Kidney glomerular epithelial cell (primary cell): ENCODE results near the gene COQ4.

ENCODE experiments used
- DNase-seq: peaks from one replicate; lab custom pipeline; 2025; lab: John Stamatoyannopoulos, UW

The COQ4 gene

GRCh38 chr9:128340691-128341434, 18.2 kb downstream of the COQ4 start:
- no peak for DNase-seq

- peak; percentile 78 for DNase-seq
These were observed 18.8 kb downstream of the COQ4 start for GRCh38 chr9:128341435-128341849.

GRCh38 chr9:128342971-128343680, 20.5 kb downstream of the COQ4 start:
- DNase-seq: no peak

- DNase-seq: no peak
These were observed 21.2 kb downstream of the COQ4 start for GRCh38 chr9:128343855-128344254.

- no peak for DNase-seq
These were observed 22.4 kb downstream of the COQ4 start for GRCh38 chr9:128344931-128345605.

GRCh38 chr9:128349125-128349524, 26.5 kb downstream of the COQ4 start:
- DNase-seq: no peak

- DNase-seq: no peak
These were observed 27.1 kb downstream of the COQ4 start for GRCh38 chr9:128349772-128350171.

- no peak for DNase-seq
These were observed 32.8 kb downstream of the COQ4 start for GRCh38 chr9:128355451-128355850.

- no peak for DNase-seq
These were observed 35.5 kb downstream of the COQ4 start for GRCh38 chr9:128358090-128358489.

GRCh38 chr9:128358861-128359260, 36.2 kb downstream of the COQ4 start:
- DNase-seq: no peak

- no peak for DNase-seq
These were observed 38.2 kb downstream of the COQ4 start for GRCh38 chr9:128360826-128361225.

GRCh38 chr9:128361296-128361985, 38.8 kb downstream of the COQ4 start:
- no peak for DNase-seq

GRCh38 chr9:128361986-128362646, 39.5 kb downstream of the COQ4 start:
- peak; percentile 86 for DNase-seq

GRCh38 chr9:128362774-128363173, 40.1 kb downstream of the COQ4 start:
- DNase-seq: no peak

- no peak for DNase-seq
These were observed 42.9 kb downstream of the COQ4 start for GRCh38 chr9:128365525-128365924.

- DNase-seq: no peak
These were observed 46.5 kb downstream of the COQ4 start for GRCh38 chr9:128369024-128369706.

- no peak for DNase-seq
These were observed 47.7 kb downstream of the COQ4 start for GRCh38 chr9:128370367-128370751.

- DNase-seq: peak; percentile 92
These were observed 48.4 kb downstream of the COQ4 start, which contains the start of gene URM1 for GRCh38 chr9:128370752-128371629. TSS of gene URM1 (plus strand) at chr9:128371374. CDS start at chr9:128371381, 7 bp downstream.

GRCh38 chr9:128371630-128372117, 49.0 kb downstream of the COQ4 start:
- DNase-seq: no peak

GRCh38 chr9:128372188-128372641, 49.6 kb downstream of the COQ4 start:
- no peak for DNase-seq
